ENCODE results near the gene PDE7B. TPM values are rescaled to one million over a fixed set of nuclear protein-coding genes. Genes with fewer than 3 reads are reported as not detected.

PDE7B gene
- total RNA-seq, 3 donors from 2014 or later = 0.05 to 0.18 TPM; not detected in 1

DNA sequence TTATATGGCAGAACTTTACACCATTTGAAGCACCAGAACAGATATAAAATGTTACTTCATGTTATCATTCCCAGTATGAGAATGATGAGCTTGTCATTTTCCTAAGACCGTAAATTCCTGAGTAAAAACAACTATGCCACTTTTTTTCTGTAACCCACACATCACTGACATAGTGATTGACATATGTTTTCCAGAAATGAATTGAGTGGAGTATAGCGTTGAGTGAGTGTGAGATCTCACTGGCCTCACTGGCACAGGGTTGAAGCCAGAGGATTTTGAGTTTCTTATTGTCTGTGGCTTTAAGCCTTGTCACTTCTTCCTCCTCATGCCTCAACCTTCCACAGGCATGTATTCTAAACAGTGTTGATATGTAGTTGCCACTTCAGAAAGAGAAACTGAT, 62.3 kb downstream of the PDE7B start:
- H3K9me3 Mint-ChIP-seq = no peaks in the 10 kb centered on the region
- H3K27me3 Mint-ChIP-seq (ENCODE audit: low read depth) = no peaks in the 10 kb centered on the region
- no peaks in the 10 kb centered on the region for H3K4me1 Mint-ChIP-seq (ENCODE audit: low read depth)
- no peak for DNase-seq
- no peak overlapping the region for H3K4me3 Mint-ChIP-seq
- no peak for ATAC-seq
- H3K36me3 Mint-ChIP-seq (ENCODE audit: insufficient read depth) = no peaks in the 10 kb centered on the region

DNA sequence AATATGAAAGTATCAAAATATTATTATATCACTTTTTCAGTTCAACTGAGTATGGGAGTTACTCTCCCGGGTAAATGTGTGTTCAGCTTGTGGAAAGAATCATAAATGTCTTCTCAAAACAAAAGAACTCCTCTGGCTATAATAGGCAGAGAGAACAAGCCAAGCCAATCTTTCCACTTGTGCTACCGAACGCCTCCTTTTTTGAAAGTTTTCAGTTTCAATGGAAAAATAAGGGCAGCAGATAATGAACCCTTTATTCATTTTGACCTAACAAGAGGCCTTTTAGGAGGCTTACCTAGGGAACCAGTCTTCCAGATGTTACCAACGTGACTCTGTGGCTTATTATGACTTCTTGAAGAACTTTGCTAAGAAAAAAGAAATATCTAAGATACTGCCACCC, 67.5 kb downstream of the PDE7B start:
- Mint-ChIP-seq H3K27me3 (ENCODE audit: low read depth) (peaks cover 6% of the 10 kb centered on the region), H3K4me3 (no peak overlapping the region), H3K4me1 (ENCODE audit: low read depth) (no peaks in the 10 kb centered on the region), H3K36me3 (ENCODE audit: insufficient read depth) (no peaks in the 10 kb centered on the region), H3K9me3 (no peaks in the 10 kb centered on the region)
- no peak for DNase-seq
- no peak for ATAC-seq

DNA sequence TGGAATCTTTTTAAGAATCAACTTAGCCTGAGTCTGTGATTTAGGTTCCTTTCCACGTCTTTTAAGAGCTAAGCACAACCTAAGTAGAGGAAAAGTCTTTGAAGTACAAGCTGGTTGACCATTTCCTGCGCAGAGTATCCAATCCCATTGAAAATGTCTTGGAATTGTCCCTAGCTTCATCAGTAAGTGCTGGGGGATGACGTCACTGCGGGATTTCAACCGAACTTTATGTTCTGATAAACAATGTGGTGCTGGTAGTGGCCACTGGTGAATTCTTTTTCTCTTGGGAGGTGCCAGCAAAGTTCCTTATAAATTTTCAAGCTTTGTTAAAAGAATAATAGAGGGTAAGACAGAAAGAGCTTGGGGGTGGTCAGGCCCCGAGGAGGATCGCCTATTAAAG, 69.2 kb downstream of the PDE7B start:
- ATAC-seq (no peak), DNase-seq (no peak)
- H3K4me3 Mint-ChIP-seq = no peak overlapping the region
- peaks cover 6% of the 10 kb centered on the region for H3K27me3 Mint-ChIP-seq (ENCODE audit: low read depth)
- no peaks in the 10 kb centered on the region for H3K4me1 Mint-ChIP-seq (ENCODE audit: low read depth)
- no peaks in the 10 kb centered on the region for H3K9me3 Mint-ChIP-seq
- no peaks in the 10 kb centered on the region for H3K36me3 Mint-ChIP-seq (ENCODE audit: insufficient read depth)

DNA sequence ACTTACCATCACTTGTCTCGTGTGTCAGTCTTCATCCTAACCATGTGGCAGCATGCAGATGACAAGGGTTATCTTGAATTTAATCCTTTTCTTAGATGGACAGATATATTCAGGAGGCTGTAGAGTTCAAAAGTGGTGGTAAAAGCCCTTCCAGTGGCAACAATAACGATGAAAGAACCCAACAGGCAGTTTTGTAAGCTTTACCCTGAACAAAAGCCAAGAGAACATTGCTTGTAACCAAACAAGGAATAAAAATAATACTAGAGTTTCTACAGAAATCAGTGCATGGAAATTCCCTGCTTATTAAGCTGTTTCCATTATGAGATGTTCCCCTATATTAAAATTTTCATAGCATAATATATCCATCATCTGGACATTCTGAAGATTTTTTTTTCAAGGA, 69.7 kb downstream of the PDE7B start:
- ATAC-seq = no peak
- H3K4me3 Mint-ChIP-seq = no peak overlapping the region
- H3K4me1 Mint-ChIP-seq (ENCODE audit: low read depth) = no peaks in the 10 kb centered on the region
- H3K27me3 Mint-ChIP-seq (ENCODE audit: low read depth) = peaks cover 6% of the 10 kb centered on the region
- H3K36me3 Mint-ChIP-seq (ENCODE audit: insufficient read depth) = no peaks in the 10 kb centered on the region
- no peak for DNase-seq
- H3K9me3 Mint-ChIP-seq = no peaks in the 10 kb centered on the region

DNA sequence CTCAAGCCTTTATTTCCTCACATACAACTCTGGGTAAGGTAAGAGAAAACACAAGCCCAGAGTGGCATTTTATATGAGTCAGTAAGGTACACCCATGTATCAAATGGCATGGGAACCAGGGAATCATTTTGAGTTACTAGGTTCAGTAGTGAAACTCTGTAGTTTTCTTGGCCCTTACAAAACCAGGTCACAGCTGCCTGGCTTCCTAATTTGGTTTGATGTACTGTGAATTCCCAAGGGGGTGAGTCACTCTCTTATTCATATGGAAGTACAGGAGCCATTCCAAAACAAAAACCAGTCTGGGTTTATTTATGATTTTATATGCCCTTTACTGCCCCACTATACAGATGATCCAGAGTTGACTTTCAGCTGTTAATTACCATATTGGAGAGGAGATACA, 70.7 kb downstream of the PDE7B start:
- H3K27me3 Mint-ChIP-seq (ENCODE audit: low read depth) = peaks cover 6% of the 10 kb centered on the region
- no peak for DNase-seq
- peak in 1 of 2 donors; percentile 54 for ATAC-seq
- no peaks in the 10 kb centered on the region for H3K4me1 Mint-ChIP-seq (ENCODE audit: low read depth)
- H3K36me3 Mint-ChIP-seq (ENCODE audit: insufficient read depth) = no peaks in the 10 kb centered on the region
- H3K9me3 Mint-ChIP-seq = no peaks in the 10 kb centered on the region
- no peak overlapping the region for H3K4me3 Mint-ChIP-seq

DNA sequence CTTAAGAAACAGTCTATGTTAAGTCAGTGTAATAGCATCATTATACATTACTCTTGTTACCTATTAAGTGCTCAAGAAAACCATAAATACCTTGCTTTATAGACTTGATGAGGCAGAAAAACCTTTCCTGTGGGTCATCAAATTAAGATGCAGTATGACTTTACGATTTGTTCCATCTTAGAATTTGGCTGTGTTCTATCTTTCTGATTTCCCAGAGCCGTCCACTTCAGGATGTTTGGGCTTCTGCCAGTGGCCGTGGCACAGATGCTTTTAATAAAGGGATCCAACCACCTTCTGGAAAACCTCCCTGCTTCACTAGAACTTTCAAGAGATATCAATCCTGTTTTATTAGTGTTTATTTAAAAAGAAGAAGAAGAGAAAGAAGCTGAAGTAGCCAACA, 71.2 kb downstream of the PDE7B start:
- Mint-ChIP-seq H3K36me3 (ENCODE audit: insufficient read depth) (no peaks in the 10 kb centered on the region), H3K9me3 (no peaks in the 10 kb centered on the region), H3K4me3 (no peak overlapping the region)

DNA sequence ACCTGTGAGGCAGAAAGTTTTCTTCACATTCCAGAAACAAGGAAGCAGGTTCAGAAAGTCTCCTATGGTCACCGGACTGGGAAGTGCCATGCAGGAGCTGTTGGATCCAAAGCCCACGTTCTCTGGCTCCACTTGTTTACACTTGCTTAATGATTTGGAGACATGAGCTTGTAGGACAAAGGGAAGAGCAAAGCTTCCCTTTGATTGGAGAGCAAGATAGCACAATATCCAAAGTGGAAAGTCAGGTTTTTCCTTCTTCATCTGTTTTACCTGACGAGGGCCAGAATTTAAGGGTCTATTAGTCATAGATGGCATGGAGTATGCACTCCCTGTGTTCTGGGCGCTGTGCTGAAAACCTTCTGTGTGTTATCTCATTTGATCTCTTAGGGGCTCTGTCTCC, 81.2 kb downstream of the PDE7B start:
- ATAC-seq = no peak
- H3K36me3 Mint-ChIP-seq (ENCODE audit: insufficient read depth) = no peaks in the 10 kb centered on the region
- DNase-seq = no peak
- no peaks in the 10 kb centered on the region for H3K27me3 Mint-ChIP-seq (ENCODE audit: low read depth)
- H3K9me3 Mint-ChIP-seq = peaks cover 7% of the 10 kb centered on the region
- H3K4me3 Mint-ChIP-seq = no peak overlapping the region
- H3K4me1 Mint-ChIP-seq (ENCODE audit: low read depth) = no peaks in the 10 kb centered on the region

More for the DNA sequence above, 71.2 kb downstream of the PDE7B start:
- Mint-ChIP-seq H3K4me1 (ENCODE audit: low read depth) (no peaks in the 10 kb centered on the region), H3K27me3 (ENCODE audit: low read depth) (peaks cover 6% of the 10 kb centered on the region)
- DNase-seq (no peak), ATAC-seq (no peak)

DNA sequence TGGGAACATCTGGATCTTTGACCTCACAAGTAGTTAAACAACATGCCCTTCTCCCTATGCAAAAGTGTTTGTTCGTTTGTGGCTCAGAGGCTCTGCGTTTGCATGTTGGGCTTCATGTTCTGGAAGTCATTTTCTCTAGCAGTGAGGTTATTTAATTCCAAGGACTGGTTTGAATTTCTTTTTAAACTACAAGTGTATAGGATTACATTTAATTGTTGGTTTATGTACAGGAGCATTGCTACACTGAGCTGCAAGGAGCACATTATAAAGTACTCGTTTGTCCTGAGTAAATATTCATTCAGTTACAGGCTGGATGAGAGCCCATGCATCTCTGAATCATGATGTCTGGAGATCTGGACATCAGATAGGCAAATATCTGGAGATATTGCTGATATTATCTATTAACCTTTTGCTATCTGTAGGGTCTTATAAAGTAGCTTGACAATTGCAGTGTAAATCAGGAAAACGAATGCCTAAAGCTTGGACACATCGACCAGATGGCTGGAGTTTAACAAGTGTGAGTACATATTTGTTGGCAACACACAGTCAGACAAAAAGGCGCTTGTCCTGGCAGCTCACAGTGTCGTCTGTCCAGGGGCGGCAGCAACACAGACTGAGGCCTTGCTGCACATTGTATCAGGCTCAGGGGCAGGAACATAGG, 84.6 kb downstream of the PDE7B start:
- H3K27me3 Mint-ChIP-seq (ENCODE audit: low read depth) = no peaks in the 10 kb centered on the region
- H3K9me3 Mint-ChIP-seq = no peaks in the 10 kb centered on the region
- H3K4me3 Mint-ChIP-seq = no peak overlapping the region
- H3K36me3 Mint-ChIP-seq (ENCODE audit: insufficient read depth) = no peaks in the 10 kb centered on the region
- no peaks in the 10 kb centered on the region for H3K4me1 Mint-ChIP-seq (ENCODE audit: low read depth)
- DNase-seq = no peak
- no peak for ATAC-seq

DNA sequence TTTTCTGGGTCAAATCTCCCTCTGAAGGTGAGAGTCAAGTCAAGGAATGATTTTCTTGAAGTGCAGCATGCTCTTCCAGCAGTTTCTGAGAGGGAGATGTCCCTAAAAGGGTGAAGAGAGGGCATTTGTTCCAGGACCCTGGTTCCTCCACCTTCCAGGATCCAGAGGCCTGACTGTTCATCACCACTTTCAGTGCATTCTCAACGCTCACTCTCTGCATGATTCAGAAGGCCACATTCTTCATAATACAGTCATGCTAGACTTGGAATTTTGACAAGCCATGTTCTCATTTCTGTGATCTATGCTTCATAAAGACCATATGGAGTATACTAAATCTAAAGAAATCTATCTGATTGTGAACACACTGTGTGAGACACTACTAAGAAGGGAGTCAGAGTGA, 85.1 kb downstream of the PDE7B start:
- Mint-ChIP-seq H3K36me3 (ENCODE audit: insufficient read depth) (no peaks in the 10 kb centered on the region), H3K9me3 (no peaks in the 10 kb centered on the region), H3K27me3 (ENCODE audit: low read depth) (no peaks in the 10 kb centered on the region), H3K4me1 (ENCODE audit: low read depth) (no peaks in the 10 kb centered on the region), H3K4me3 (no peak overlapping the region)
- DNase-seq = no peak
- ATAC-seq = no peak

DNA sequence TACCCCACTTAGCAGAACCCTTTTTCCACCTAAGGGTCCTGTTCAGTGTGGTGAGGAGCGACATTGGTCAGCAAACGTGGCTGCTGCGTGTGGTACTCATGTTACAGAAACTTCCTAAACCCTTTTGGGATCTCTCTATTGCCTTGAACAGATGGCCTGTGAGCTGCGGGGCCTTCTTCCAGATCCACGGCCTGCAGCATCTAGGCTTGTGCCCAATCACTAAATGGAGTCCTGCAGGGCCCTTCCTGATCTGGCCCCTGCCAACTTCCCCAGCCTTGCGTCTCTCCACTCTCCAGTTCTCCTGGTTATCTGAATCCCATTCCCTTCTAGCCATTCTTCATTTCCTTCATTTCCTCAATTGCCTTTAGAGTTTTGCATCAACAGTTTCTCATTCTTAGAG, 85.6 kb downstream of the PDE7B start:
- DNase-seq (no peak), ATAC-seq (no peak)
- Mint-ChIP-seq H3K9me3 (no peaks in the 10 kb centered on the region), H3K4me1 (ENCODE audit: low read depth) (no peaks in the 10 kb centered on the region), H3K36me3 (ENCODE audit: insufficient read depth) (no peaks in the 10 kb centered on the region), H3K4me3 (no peak overlapping the region), H3K27me3 (ENCODE audit: low read depth) (no peaks in the 10 kb centered on the region)

DNA sequence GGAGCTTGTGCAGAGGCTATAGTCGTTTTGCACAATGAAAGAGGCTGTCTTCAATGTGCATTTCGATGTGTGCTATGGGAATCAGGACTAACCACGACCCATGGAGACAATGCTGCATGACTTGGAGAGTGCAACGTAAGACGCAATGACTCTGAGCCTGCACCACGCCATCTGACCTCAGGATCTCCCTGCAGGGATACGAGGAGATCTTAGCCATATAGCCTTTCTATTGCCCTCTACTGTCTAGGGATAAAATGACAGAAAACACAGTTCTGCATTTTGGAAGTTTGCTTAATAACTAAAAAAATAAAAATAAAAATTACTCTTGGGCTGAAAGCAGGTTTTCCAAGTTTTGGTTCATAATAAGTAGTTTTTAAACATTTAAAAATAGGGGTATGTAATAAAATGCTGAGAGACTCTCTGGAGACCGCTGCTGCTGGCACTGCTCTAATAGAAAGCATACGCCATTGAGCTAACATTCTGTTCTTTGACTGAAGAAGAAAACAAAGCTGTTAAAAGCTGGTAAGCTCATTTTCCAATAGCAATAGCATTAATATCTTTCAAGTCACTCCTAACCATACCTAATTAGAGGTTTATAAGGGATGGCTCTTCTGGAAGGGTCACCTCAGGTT, 87.2 kb downstream of the PDE7B start:
- DNase-seq = no peak
- Mint-ChIP-seq H3K36me3 (ENCODE audit: insufficient read depth) (no peaks in the 10 kb centered on the region), H3K27me3 (ENCODE audit: low read depth) (no peaks in the 10 kb centered on the region), H3K4me3 (no peak overlapping the region), H3K4me1 (ENCODE audit: low read depth) (no peaks in the 10 kb centered on the region), H3K9me3 (no peaks in the 10 kb centered on the region)
- ATAC-seq = no peak

DNA sequence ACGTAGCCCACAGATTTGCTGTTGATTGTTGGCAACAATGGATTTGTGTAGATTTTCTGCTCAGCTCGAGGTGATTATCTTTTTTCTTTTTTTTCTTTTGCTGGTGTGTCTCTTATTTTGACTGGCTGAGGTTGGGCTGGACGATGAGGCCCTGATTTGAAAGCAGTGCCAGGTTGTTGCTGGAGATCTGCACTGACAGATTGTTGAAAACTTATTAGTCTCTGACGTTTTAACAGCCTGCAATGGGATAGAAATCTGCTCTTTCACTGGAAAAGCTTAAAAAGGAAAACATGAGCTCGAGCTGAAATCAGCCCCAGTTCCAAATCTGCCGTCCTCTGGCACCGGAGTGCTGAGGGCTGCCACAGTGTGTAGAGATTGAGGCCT, 87.7 kb downstream of the PDE7B start:
- no peaks in the 10 kb centered on the region for H3K36me3 Mint-ChIP-seq (ENCODE audit: insufficient read depth)
- H3K9me3 Mint-ChIP-seq = no peaks in the 10 kb centered on the region
- H3K4me1 Mint-ChIP-seq (ENCODE audit: low read depth) = no peaks in the 10 kb centered on the region
- H3K4me3 Mint-ChIP-seq = no peak overlapping the region
- H3K27me3 Mint-ChIP-seq (ENCODE audit: low read depth) = no peaks in the 10 kb centered on the region
- ATAC-seq (no peak), DNase-seq (no peak)

DNA sequence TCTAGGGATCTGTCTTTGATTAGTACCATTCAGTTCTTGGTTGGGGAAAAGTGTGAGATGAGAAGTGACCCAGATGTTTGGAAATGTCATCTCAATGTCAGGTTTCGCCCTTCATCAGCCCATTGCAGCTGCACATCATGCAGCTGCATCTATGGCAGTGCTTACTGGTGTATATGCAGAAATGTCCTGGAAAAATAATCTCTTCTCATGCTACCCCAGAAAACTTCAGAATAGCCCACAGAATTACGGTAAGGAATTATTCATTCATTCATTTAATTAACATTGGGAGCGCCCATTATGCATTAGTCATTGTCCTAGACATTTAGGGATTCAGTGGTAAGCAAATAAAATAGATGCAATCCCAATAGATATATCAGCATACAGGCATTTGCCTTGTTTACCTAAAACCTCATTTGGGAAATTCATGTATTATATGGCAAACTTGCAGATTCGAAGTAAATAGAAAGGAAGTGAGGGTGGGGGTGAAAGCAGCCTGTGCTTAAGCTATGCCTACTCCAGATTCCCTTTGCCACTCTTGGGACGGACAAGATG, 89.2 kb downstream of the PDE7B start:
- Mint-ChIP-seq H3K27me3 (ENCODE audit: low read depth) (no peaks in the 10 kb centered on the region), H3K4me1 (ENCODE audit: low read depth) (no peaks in the 10 kb centered on the region), H3K36me3 (ENCODE audit: insufficient read depth) (no peaks in the 10 kb centered on the region), H3K4me3 (no peak overlapping the region), H3K9me3 (no peaks in the 10 kb centered on the region)
- DNase-seq = no peak
- ATAC-seq = no peak

DNA sequence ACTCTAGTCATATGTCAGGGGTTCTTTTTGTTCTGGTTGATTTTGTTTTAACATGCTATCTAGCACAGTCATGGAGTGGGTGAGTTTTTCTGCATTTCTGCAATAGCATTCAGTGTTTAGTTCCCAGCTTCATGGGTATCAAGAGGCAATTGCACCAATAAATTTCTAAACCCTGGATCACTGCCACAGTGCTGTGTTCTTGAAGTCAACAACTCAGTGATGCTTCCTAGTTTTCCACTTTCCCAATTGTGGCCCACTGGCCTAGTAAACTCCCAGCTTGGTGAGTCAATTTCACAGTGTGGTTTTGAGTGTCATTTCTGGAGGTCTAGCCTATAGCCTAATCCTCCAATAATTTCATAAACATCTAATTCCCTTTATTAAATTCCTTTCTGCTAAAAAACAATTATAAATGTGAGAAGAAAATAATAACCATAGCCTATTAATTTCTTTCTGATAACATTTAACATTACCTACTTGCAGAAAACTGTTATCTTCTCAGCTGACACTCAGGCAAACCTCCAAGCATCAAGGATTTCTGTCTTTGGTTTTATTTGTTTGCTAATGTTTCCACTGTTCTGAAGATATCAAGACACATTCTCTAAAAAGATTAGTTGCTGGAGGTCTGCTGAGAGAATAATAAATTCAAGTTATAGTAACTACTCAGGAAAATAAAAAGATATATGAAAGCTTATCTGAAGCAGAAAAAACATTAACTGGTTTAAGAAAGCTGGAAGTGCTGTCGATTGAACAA, 89.9 kb downstream of the PDE7B start:
- Mint-ChIP-seq H3K27me3 (ENCODE audit: low read depth) (no peaks in the 10 kb centered on the region), H3K36me3 (ENCODE audit: insufficient read depth) (no peaks in the 10 kb centered on the region), H3K9me3 (no peaks in the 10 kb centered on the region), H3K4me3 (no peak overlapping the region), H3K4me1 (ENCODE audit: low read depth) (no peaks in the 10 kb centered on the region)
- ATAC-seq = no peak
- DNase-seq = no peak

DNA sequence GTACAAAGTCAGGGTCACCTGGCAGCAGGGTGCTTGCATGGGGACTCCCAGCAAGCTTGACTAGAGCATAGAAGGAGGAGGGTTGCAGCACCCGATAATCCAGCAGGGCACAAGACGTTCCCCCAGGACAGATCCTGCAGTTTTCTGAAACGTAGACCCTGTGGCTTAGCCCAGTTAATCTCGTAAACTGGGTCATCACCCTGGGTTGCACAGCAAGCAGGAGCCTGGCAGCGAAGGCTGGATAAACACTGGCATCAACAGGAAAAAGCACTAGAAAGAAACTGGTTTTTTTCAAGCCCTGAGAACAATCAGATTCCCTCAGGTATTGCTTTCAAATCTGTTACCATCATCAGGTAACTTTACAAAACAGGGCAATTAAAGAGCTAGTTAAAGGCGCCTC, 92.6 kb downstream of the PDE7B start:
- Mint-ChIP-seq H3K4me1 (ENCODE audit: low read depth) (no peaks in the 10 kb centered on the region), H3K36me3 (ENCODE audit: insufficient read depth) (no peaks in the 10 kb centered on the region), H3K4me3 (no peak overlapping the region), H3K27me3 (ENCODE audit: low read depth) (peaks cover 2% of the 10 kb centered on the region), H3K9me3 (no peaks in the 10 kb centered on the region)
- no peak for DNase-seq
- ATAC-seq = no peak

Data from activated T-cell treated with anti-CD3 and anti-CD28 coated beads, Interleukin-2, amount 50 U/mL, for 4 hours (primary cell).